HepG2 (cell line): ENCODE measurements around the gene PSMG3. TPM values are rescaled to one million over a fixed set of nuclear protein-coding genes. Genes with fewer than 3 reads are reported as not detected.

Source experiments
- BORCS8-MEF2B ChIP-seq: sonication (generic); formaldehyde crosslinking; IDR thresholded peaks from 2 replicates; pipeline ENCODE4 v1.8.0; 2022; ENCODE audit warnings: mild to moderate bottlenecking, missing genetic modification reagents
- ELF3 ChIP-seq: IDR thresholded peaks from 2 replicates; pipeline ENCODE4 v1.6.1; 2016; ENCODE audit warnings: missing genetic modification reagents, missing compliant biosample characterization
- FOXC1 ChIP-seq: sonication (generic); formaldehyde crosslinking; IDR thresholded peaks from 2 replicates; pipeline ENCODE4 v1.8.0; 2022; ENCODE audit warnings: mild to moderate bottlenecking, missing genetic modification reagents, borderline replicate concordance
- GFI1 ChIP-seq: sonication (generic); formaldehyde crosslinking; IDR thresholded peaks from 2 replicates; pipeline ENCODE4 v1.5.0; 2020; ENCODE audit warnings: missing genetic modification reagents, mild to moderate bottlenecking, borderline replicate concordance
- ISL2 ChIP-seq: sonication (generic); formaldehyde crosslinking; IDR thresholded peaks from 2 replicates; pipeline ENCODE4 v1.5.0; 2020; ENCODE audit warnings: missing genetic modification reagents
- MBD4 ChIP-seq: IDR thresholded peaks from 2 replicates; pipeline ENCODE4 v1.6.1; 2012; ENCODE audit warnings: low read length, inconsistent platforms, borderline replicate concordance
- SNAI1 ChIP-seq: sonication (generic); formaldehyde crosslinking; IDR thresholded peaks from 2 replicates; pipeline ENCODE4 v1.5.0; 2020; ENCODE audit warnings: mild to moderate bottlenecking, missing genetic modification reagents, borderline replicate concordance
- SP140L ChIP-seq: sonication (generic); formaldehyde crosslinking; IDR thresholded peaks from 2 replicates; pipeline ENCODE4 v1.4.0; 2020; ENCODE audit warnings: missing genetic modification reagents, borderline replicate concordance
- TBX3 ChIP-seq: fragments of 450-650 bp; IDR thresholded peaks from 2 replicates; pipeline ENCODE4 v1.6.1; 2017; ENCODE audit warnings: antibody characterized with exemption, mild to moderate bottlenecking, inconsistent platforms, borderline replicate concordance
- XBP1 ChIP-seq: sonication (generic); formaldehyde crosslinking; IDR thresholded peaks from 2 replicates; pipeline ENCODE4 v1.5.0; 2020; ENCODE audit warnings: missing genetic modification reagents
- ZFY ChIP-seq: sonication (generic); formaldehyde crosslinking; IDR thresholded peaks from 2 replicates; pipeline ENCODE4 v1.4.0; 2020; ENCODE audit warnings: missing genetic modification reagents
- ZNF160 ChIP-seq: sonication (generic); formaldehyde crosslinking; IDR thresholded peaks from 2 replicates; pipeline ENCODE4 v1.8.0; 2022; ENCODE audit warnings: mild to moderate bottlenecking, inconsistent platforms, missing genetic modification reagents
- ZNF274 ChIP-seq: sonication (generic); formaldehyde crosslinking; IDR thresholded peaks from 2 replicates; pipeline ENCODE4 v1.5.1; 2020; ENCODE audit warnings: mild to moderate bottlenecking, missing genetic modification reagents
- ZNF33A ChIP-seq: sonication (generic); formaldehyde crosslinking; IDR thresholded peaks from 2 replicates; pipeline ENCODE4 v1.5.1; 2020; ENCODE audit warnings: missing genetic modification reagents, mild to moderate bottlenecking, moderate library complexity, borderline replicate concordance
- ZNF33B ChIP-seq: sonication (generic); formaldehyde crosslinking; IDR thresholded peaks from 2 replicates; pipeline ENCODE4 v1.5.1; 2020; ENCODE audit warnings: mild to moderate bottlenecking, missing genetic modification reagents
- ZNF543 ChIP-seq: sonication (generic); formaldehyde crosslinking; IDR thresholded peaks from 2 replicates; pipeline ENCODE4 v1.4.0; 2020; ENCODE audit warnings: mild to moderate bottlenecking, missing genetic modification reagents
- ZNF850 ChIP-seq: sonication (generic); formaldehyde crosslinking; conservative IDR thresholded peaks from 2 replicates; pipeline ENCODE4 v1.9.0; 2021; ENCODE audit warnings: mild to moderate bottlenecking, missing genetic modification reagents
- ZNF879 ChIP-seq: sonication (generic); formaldehyde crosslinking; IDR thresholded peaks from 2 replicates; pipeline ENCODE4 v1.8.1; 2023; ENCODE audit warnings: missing genetic modification reagents
- polyA plus RNA-seq, 8 experiments: library from polyadenylated mRNA; depleted of rRNA in 3 of 8; stranded (reverse) in 7 of 8; unstranded in 1 of 8; fragments of >200 nt; fragmentation: Illumina TruSeq in 4 of 8; extraction: Trizol in 4 of 8; gene quantifications; 2 replicates each; pipeline versions ENCODE4 v1.2.1 to v1.2.3, GENCODE V29; 2011 to 2016; ENCODE audit warnings: low read depth in 4 of 8, missing spikeins in 1 of 8, mixed read lengths in 1 of 8; ENCODE audit not compliant: insufficient read depth in 1 of 8
- total RNA-seq, 5 experiments: library from RNA; depleted of rRNA; stranded (reverse); fragments of >200 nt; fragmentation: Illumina TruSeq; extraction: Trizol; gene quantifications; 2 replicates each; pipeline ENCODE4 v1.2.3, GENCODE V29; 2016; ENCODE audit warnings: low read depth in 1 of 5
- TF ChIP-seq, protein P1 (sequence below): sonication (generic); formaldehyde crosslinking; IDR thresholded peaks from 2 replicates; pipeline ENCODE4 v1.4.0; 2020; ENCODE audit warnings: missing genetic modification reagents
- TF ChIP-seq, protein P2 (sequence below): sonication (generic); formaldehyde crosslinking; IDR thresholded peaks from 2 replicates; pipeline ENCODE4 v1.5.0; 2020; ENCODE audit warnings: missing genetic modification reagents, mild to moderate bottlenecking, borderline replicate concordance
- TF ChIP-seq, protein P3 (sequence below): sonication (generic); IDR thresholded peaks from 2 replicates; pipeline ENCODE4 v1.6.1; 2016; ENCODE audit warnings: low read depth, borderline replicate concordance
- TF ChIP-seq, protein P4 (sequence below): IDR thresholded peaks from 2 replicates; pipeline ENCODE4 v1.6.1; 2012; ENCODE audit warnings: low read length, improper control_type of control experiment

PSMG3 gene
- total and polyA plus RNA-seq, 2 of the 13 experiments (the other 11 are each of a cell fraction or from before 2014, with no cell fraction given): 29.6 to 48.4 TPM

DNA sequence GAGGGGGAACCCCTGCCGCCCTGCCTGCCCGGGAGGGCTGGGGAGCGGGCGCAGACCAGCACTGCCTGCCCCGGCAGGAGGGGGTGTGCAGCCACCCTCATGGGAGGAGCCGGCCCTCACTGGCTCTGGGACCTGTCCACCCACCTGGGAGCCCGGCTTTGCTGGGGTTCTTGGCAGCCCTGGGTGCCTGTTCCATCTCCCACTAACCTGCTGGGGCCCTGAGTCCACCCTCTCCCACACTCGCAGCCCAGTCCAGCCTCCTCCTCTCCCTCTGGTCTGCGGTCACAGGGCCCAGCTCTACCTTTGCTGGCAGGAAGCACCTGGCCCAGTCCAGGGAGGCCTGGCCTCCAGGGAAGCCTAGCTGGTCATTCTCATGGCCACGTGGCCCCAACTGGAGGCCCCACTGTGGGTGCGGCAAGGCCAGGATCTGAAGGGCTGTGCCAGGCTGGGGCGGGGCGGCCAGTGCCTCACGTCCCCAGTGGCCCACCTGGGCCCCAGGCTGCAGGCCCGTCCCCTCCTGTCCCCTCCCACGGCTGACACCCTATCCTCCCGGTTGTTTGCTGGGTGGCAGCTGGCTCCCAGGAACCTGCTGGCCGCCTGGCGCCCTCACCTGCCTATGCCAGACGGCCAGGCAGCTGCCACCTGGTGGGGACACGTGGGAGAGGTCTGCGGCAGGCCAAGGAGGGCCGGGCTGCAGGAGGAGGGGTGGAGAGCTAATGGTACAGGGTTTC is 13.9 kb downstream of the PSMG3 start, which contains the start of gene TMEM184A (continued):
- TF ChIP-seq TBX3: peak; percentile 31; the same call in 1 of the 2 replicates
- TF ChIP-seq SP140L: peak; percentile 62; the same call in 1 of the 2 replicates
- peak; percentile 89 for TF ChIP-seq SNAI1 (CRISPR knock-in tag)
- TF ChIP-seq ZNF274: peak; percentile 92; the same call in 1 of the 2 replicates
- TF ChIP-seq ISL2 (CRISPR knock-in tag): peak; percentile 88
- no peak for TF ChIP-seq ZNF850
- TF ChIP-seq ZNF33B: peak; percentile 88; the same call in 1 of the 2 replicates
- no peak for TF ChIP-seq ZNF33A (CRISPR knock-in tag)
- 0 out of 2 replicates have a peak, but pooled peaks have one; percentile 69 for TF ChIP-seq BORCS8-MEF2B (CRISPR knock-in tag)
- TF ChIP-seq ZNF879 (CRISPR knock-in tag): no peak
- peak; percentile 98 for TF ChIP-seq ZFY (CRISPR knock-in tag)
- peak; percentile 48; the same call in 1 of the 2 replicates for TF ChIP-seq FOXC1
- TF ChIP-seq, protein P1, sequence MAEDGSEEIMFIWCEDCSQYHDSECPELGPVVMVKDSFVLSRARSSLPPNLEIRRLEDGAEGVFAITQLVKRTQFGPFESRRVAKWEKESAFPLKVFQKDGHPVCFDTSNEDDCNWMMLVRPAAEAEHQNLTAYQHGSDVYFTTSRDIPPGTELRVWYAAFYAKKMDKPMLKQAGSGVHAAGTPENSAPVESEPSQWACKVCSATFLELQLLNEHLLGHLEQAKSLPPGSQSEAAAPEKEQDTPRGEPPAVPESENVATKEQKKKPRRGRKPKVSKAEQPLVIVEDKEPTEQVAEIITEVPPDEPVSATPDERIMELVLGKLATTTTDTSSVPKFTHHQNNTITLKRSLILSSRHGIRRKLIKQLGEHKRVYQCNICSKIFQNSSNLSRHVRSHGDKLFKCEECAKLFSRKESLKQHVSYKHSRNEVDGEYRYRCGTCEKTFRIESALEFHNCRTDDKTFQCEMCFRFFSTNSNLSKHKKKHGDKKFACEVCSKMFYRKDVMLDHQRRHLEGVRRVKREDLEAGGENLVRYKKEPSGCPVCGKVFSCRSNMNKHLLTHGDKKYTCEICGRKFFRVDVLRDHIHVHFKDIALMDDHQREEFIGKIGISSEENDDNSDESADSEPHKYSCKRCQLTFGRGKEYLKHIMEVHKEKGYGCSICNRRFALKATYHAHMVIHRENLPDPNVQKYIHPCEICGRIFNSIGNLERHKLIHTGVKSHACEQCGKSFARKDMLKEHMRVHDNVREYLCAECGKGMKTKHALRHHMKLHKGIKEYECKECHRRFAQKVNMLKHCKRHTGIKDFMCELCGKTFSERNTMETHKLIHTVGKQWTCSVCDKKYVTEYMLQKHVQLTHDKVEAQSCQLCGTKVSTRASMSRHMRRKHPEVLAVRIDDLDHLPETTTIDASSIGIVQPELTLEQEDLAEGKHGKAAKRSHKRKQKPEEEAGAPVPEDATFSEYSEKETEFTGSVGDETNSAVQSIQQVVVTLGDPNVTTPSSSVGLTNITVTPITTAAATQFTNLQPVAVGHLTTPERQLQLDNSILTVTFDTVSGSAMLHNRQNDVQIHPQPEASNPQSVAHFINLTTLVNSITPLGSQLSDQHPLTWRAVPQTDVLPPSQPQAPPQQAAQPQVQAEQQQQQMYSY (CRISPR knock-in tag): peak; percentile 77; the same call in 1 of the 2 replicates
- TF ChIP-seq ZNF160 (CRISPR knock-in tag): peak; percentile 81
- peak; percentile 68 for TF ChIP-seq ELF3 (CRISPR knock-in tag)
- TF ChIP-seq, protein P2, sequence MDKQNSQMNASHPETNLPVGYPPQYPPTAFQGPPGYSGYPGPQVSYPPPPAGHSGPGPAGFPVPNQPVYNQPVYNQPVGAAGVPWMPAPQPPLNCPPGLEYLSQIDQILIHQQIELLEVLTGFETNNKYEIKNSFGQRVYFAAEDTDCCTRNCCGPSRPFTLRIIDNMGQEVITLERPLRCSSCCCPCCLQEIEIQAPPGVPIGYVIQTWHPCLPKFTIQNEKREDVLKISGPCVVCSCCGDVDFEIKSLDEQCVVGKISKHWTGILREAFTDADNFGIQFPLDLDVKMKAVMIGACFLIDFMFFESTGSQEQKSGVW: no peak
- TF ChIP-seq, protein P3, sequence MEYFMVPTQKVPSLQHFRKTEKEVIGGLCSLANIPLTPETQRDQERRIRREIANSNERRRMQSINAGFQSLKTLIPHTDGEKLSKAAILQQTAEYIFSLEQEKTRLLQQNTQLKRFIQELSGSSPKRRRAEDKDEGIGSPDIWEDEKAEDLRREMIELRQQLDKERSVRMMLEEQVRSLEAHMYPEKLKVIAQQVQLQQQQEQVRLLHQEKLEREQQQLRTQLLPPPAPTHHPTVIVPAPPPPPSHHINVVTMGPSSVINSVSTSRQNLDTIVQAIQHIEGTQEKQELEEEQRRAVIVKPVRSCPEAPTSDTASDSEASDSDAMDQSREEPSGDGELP: peak; percentile 92
- TF ChIP-seq, protein P4, sequence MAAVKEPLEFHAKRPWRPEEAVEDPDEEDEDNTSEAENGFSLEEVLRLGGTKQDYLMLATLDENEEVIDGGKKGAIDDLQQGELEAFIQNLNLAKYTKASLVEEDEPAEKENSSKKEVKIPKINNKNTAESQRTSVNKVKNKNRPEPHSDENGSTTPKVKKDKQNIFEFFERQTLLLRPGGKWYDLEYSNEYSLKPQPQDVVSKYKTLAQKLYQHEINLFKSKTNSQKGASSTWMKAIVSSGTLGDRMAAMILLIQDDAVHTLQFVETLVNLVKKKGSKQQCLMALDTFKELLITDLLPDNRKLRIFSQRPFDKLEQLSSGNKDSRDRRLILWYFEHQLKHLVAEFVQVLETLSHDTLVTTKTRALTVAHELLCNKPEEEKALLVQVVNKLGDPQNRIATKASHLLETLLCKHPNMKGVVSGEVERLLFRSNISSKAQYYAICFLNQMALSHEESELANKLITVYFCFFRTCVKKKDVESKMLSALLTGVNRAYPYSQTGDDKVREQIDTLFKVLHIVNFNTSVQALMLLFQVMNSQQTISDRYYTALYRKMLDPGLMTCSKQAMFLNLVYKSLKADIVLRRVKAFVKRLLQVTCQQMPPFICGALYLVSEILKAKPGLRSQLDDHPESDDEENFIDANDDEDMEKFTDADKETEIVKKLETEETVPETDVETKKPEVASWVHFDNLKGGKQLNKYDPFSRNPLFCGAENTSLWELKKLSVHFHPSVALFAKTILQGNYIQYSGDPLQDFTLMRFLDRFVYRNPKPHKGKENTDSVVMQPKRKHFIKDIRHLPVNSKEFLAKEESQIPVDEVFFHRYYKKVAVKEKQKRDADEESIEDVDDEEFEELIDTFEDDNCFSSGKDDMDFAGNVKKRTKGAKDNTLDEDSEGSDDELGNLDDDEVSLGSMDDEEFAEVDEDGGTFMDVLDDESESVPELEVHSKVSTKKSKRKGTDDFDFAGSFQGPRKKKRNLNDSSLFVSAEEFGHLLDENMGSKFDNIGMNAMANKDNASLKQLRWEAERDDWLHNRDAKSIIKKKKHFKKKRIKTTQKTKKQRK: no peak
- no peak for TF ChIP-seq XBP1 (CRISPR knock-in tag)
- TF ChIP-seq ZNF543 (CRISPR knock-in tag): no peak
- no peak for TF ChIP-seq MBD4
- no peak for TF ChIP-seq GFI1 (CRISPR knock-in tag)
